ENCODE data around the gene PIP5K1C. TPM values are rescaled to one million over a fixed set of nuclear protein-coding genes. Genes with fewer than 3 reads are reported as not detected.

The PIP5K1C gene
- total and polyA plus RNA-seq, 10 of the 15 experiments (the other 5 are each of a cell fraction or from before 2014, with no cell fraction given): 0.39 to 19.6 (median 5.3) TPM

GRCh38 chr19:3618144-3618810, 82.0 kb downstream of the PIP5K1C start (continued):
- TF ChIP-seq ZBTB11 (CRISPR knock-in tag; IDR thresholded peaks at IDR 0.05) (no peak), PKNOX1 (IDR thresholded peaks at IDR 0.05) (no peak), CREB1 (IDR thresholded peaks at IDR 0.05; ENCODE audit: low read depth) (no peak), JUND (IDR thresholded peaks at IDR 0.05; ENCODE audit: low read depth, low read length) (no peak), CHD2 (IDR thresholded peaks at IDR 0.05; ENCODE audit: borderline replicate concordance, low read depth, low read length) (no peak), RAD21 (IDR thresholded peaks at IDR 0.05; ENCODE audit: insufficient read depth, low read depth, low read length) (peak; percentile 80), RB1 (IDR thresholded peaks at IDR 0.05; ENCODE audit: borderline replicate concordance) (peak; percentile 54; the same call in 1 of the 2 replicates), SREBF1 (IDR thresholded peaks at IDR 0.05; ENCODE audit: low read length) (no peak), ZNF217 (IDR thresholded peaks at IDR 0.05) (no peak), SMC3 (IDR thresholded peaks at IDR 0.05; ENCODE audit: borderline replicate concordance, low read length) (peak; percentile 71; the same call in 1 of the 2 replicates), TAF1 (IDR thresholded peaks at IDR 0.05; ENCODE audit: borderline replicate concordance, low read depth, low read length) (no peak), ZNF24 (IDR thresholded peaks at IDR 0.05) (no peak), NR2C1 (IDR thresholded peaks at IDR 0.05) (no peak), NBN (IDR thresholded peaks at IDR 0.05) (no peak), ZNF207 (IDR thresholded peaks at IDR 0.05; ENCODE audit: borderline replicate concordance) (0 out of 2 replicates have a peak, but pooled peaks have one; percentile 33)
- TF ChIP-seq, protein P1, sequence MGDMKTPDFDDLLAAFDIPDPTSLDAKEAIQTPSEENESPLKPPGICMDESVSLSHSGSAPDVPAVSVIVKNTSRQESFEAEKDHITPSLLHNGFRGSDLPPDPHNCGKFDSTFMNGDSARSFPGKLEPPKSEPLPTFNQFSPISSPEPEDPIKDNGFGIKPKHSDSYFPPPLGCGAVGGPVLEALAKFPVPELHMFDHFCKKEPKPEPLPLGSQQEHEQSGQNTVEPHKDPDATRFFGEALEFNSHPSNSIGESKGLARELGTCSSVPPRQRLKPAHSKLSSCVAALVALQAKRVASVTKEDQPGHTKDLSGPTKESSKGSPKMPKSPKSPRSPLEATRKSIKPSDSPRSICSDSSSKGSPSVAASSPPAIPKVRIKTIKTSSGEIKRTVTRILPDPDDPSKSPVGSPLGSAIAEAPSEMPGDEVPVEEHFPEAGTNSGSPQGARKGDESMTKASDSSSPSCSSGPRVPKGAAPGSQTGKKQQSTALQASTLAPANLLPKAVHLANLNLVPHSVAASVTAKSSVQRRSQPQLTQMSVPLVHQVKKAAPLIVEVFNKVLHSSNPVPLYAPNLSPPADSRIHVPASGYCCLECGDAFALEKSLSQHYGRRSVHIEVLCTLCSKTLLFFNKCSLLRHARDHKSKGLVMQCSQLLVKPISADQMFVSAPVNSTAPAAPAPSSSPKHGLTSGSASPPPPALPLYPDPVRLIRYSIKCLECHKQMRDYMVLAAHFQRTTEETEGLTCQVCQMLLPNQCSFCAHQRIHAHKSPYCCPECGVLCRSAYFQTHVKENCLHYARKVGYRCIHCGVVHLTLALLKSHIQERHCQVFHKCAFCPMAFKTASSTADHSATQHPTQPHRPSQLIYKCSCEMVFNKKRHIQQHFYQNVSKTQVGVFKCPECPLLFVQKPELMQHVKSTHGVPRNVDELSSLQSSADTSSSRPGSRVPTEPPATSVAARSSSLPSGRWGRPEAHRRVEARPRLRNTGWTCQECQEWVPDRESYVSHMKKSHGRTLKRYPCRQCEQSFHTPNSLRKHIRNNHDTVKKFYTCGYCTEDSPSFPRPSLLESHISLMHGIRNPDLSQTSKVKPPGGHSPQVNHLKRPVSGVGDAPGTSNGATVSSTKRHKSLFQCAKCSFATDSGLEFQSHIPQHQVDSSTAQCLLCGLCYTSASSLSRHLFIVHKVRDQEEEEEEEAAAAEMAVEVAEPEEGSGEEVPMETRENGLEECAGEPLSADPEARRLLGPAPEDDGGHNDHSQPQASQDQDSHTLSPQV (IDR thresholded peaks at IDR 0.05): no peak
- TF ChIP-seq, protein P2, sequence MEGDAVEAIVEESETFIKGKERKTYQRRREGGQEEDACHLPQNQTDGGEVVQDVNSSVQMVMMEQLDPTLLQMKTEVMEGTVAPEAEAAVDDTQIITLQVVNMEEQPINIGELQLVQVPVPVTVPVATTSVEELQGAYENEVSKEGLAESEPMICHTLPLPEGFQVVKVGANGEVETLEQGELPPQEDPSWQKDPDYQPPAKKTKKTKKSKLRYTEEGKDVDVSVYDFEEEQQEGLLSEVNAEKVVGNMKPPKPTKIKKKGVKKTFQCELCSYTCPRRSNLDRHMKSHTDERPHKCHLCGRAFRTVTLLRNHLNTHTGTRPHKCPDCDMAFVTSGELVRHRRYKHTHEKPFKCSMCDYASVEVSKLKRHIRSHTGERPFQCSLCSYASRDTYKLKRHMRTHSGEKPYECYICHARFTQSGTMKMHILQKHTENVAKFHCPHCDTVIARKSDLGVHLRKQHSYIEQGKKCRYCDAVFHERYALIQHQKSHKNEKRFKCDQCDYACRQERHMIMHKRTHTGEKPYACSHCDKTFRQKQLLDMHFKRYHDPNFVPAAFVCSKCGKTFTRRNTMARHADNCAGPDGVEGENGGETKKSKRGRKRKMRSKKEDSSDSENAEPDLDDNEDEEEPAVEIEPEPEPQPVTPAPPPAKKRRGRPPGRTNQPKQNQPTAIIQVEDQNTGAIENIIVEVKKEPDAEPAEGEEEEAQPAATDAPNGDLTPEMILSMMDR (IDR thresholded peaks at IDR 0.05 in 2 of 3, conservative IDR thresholded peaks at IDR 0.05 in 1 of 3; ENCODE audit: control insufficient read depth in 2 of 3, extremely low read depth in 1 of 3, insufficient read depth in 1 of 3, low read depth in 3 of 3, low read length in 3 of 3): peak; percentile 85 to 96 (median 89)
